DND-41 (cell line): ENCODE measurements around the gene UCK2.
A peak's percentile ranks its signal among the peaks of the same experiment; 100 is the strongest.

Source experiments
- ATAC-seq: fragments of 200-7000 bp; cut with Tn5 transposase; 3 replicates; pipeline ENCODE4 v1.9.1; 2021; ENCODE audit warnings: low read depth; ENCODE audit not compliant: insufficient read depth
- DNase-seq: peaks from one replicate; pipeline ENCODE4 v3.0.0-alpha.2; 2020
- H2AFZ ChIP-seq: 2 replicates; pipeline ENCODE4 v1.6.0; 2012; ENCODE audit warnings: low read depth, low read length
- H3K27ac ChIP-seq: 2 replicates; pipeline ENCODE4 v1.5.1; 2012; ENCODE audit warnings: low read length, inconsistent platforms
- H3K27me3 ChIP-seq: fragments of 200-600 bp; sonication (generic); 2 replicates; pipeline ENCODE4 v1.6.0; 2012; ENCODE audit warnings: low read length, mild to moderate bottlenecking, inconsistent platforms; ENCODE audit not compliant: insufficient read depth, poor library complexity
- H3K36me3 ChIP-seq: 2 replicates; pipeline ENCODE4 v1.5.1; 2012; ENCODE audit warnings: low read length, inconsistent platforms; ENCODE audit not compliant: insufficient read depth
- H3K4me1 ChIP-seq: 2 replicates; pipeline ENCODE4 v1.5.1; 2012; ENCODE audit warnings: mild to moderate bottlenecking, low read length; ENCODE audit not compliant: insufficient read depth
- H3K4me2 ChIP-seq: 2 replicates; pipeline ENCODE4 v1.6.0; 2012; ENCODE audit warnings: mild to moderate bottlenecking, moderate library complexity, low read length, inconsistent platforms; ENCODE audit not compliant: insufficient read depth
- H3K4me3 ChIP-seq, 2 experiments: fragments of 200-600 bp in 1 of 2; shearing (Covaris generic) in 1 of 2; 2 replicates each; pipeline ENCODE4 v1.5.1; 2012 to 2016; ENCODE audit warnings: inconsistent platforms in 2 of 2, low read length in 2 of 2, mild to moderate bottlenecking in 2 of 2, low read depth in 1 of 2, moderate library complexity in 1 of 2
- H3K79me2 ChIP-seq: 2 replicates; pipeline ENCODE4 v1.6.0; 2012; ENCODE audit warnings: low read length, inconsistent platforms; ENCODE audit not compliant: insufficient read depth
- H3K9ac ChIP-seq: 2 replicates; pipeline ENCODE4 v1.6.0; 2012; ENCODE audit warnings: low read depth, mild to moderate bottlenecking, inconsistent platforms, low read length, moderate library complexity
- H3K9me3 ChIP-seq: 2 replicates; pipeline ENCODE4 v1.5.1; 2012; ENCODE audit warnings: low read length, moderate library complexity, mild to moderate bottlenecking, inconsistent platforms; ENCODE audit not compliant: insufficient read depth, severe bottlenecking
- H4K20me1 ChIP-seq: 2 replicates; pipeline ENCODE4 v1.6.0; 2012; ENCODE audit warnings: low read length; ENCODE audit not compliant: insufficient read depth
- CTCF ChIP-seq: IDR thresholded peaks from 2 replicates; pipeline ENCODE4 v1.5.1; 2012; ENCODE audit warnings: borderline replicate concordance, low read length, moderate library complexity, mild to moderate bottlenecking; ENCODE audit not compliant: poor library complexity, severe bottlenecking; ENCODE audit errors: extremely low read depth
- EZH2 ChIP-seq: IDR thresholded peaks from 3 replicates; pipeline ENCODE4 v1.6.1; 2012; ENCODE audit warnings: borderline replicate concordance, low read depth, mild to moderate bottlenecking, moderate library complexity, low read length, inconsistent platforms; ENCODE audit not compliant: severe bottlenecking

UCK2 gene

GRCh38 chr1:165842671-165843129 lies 15.3 kb downstream of the UCK2 start:
- Histone ChIP-seq H3K79me2 (peaks cover 100% of the 10 kb centered on the region), H3K9me3 (no peaks in the 10 kb centered on the region), H3K4me3 (peak overlapping the region in 1 of 2 experiments; percentile 28; a peak in 2 of 4 replicates), H4K20me1 (peaks cover 82% of the 10 kb centered on the region), H3K27ac (peak overlapping the region; percentile 97), H3K36me3 (peaks cover 20% of the 10 kb centered on the region), H3K9ac (peak overlapping the region; percentile 30), H3K4me2 (peak overlapping the region; percentile 61), H3K4me1 (peaks cover 100% of the 10 kb centered on the region), H2AFZ (no peak overlapping the region), H3K27me3 (no peaks in the 10 kb centered on the region)
- ATAC-seq (peak; percentile 80), DNase-seq (peak; percentile 84)
- TF ChIP-seq EZH2, result no peak
- TF ChIP-seq CTCF, result no peak

- no peak for ATAC-seq
- H4K20me1 ChIP-seq, result peaks cover 76% of the 10 kb centered on the region
Measured at GRCh38 chr1:165843304-165843703, 15.9 kb downstream of the UCK2 start.

GRCh38 chr1:165844114-165844798 lies 16.8 kb downstream of the UCK2 start:
- ATAC-seq, result no peak
- peaks cover 22% of the 10 kb centered on the region for H3K36me3 ChIP-seq
- peaks cover 100% of the 10 kb centered on the region for H3K4me1 ChIP-seq
- peak overlapping the region; percentile 97 for H3K27ac ChIP-seq
- H3K4me2 ChIP-seq, result peak overlapping the region; percentile 61
- no peak for DNase-seq
- peak overlapping the region; percentile 41 for H3K9ac ChIP-seq
- H3K4me3 ChIP-seq, result no peak overlapping the region
- no peak for TF ChIP-seq CTCF
- no peak for TF ChIP-seq EZH2
- H3K79me2 ChIP-seq, result peaks cover 100% of the 10 kb centered on the region
- H3K9me3 ChIP-seq, result no peaks in the 10 kb centered on the region
- no peak overlapping the region for H2AFZ ChIP-seq
- no peaks in the 10 kb centered on the region for H3K27me3 ChIP-seq
- H4K20me1 ChIP-seq, result peaks cover 70% of the 10 kb centered on the region

More at GRCh38 chr1:165843304-165843703, 15.9 kb downstream of the UCK2 start:
- H3K27me3 ChIP-seq, result no peaks in the 10 kb centered on the region
- H3K9me3 ChIP-seq, result no peaks in the 10 kb centered on the region
- H3K4me1 ChIP-seq, result peaks cover 100% of the 10 kb centered on the region
- H3K36me3 ChIP-seq, result peaks cover 20% of the 10 kb centered on the region
- no peak overlapping the region for H2AFZ ChIP-seq
- peaks cover 100% of the 10 kb centered on the region for H3K79me2 ChIP-seq
- H3K9ac ChIP-seq, result peak overlapping the region; percentile 30
- 0 out of 4 replicates have a peak overlapping the region, but pooled peaks of 1 of the 2 experiments have one; percentile 28 for H3K4me3 ChIP-seq
- H3K4me2 ChIP-seq, result peak overlapping the region; percentile 61
- TF ChIP-seq EZH2 (no peak), CTCF (no peak)
- no peak for DNase-seq
- peak overlapping the region; percentile 97 for H3K27ac ChIP-seq
